Smooth muscle cell (in vitro differentiated cells): ENCODE data around the gene TAF10. TPM values are rescaled to one million over a fixed set of nuclear protein-coding genes. Genes with fewer than 3 reads are reported as not detected.

ENCODE experiments used
- DNase-seq: peaks from one replicate; lab custom pipeline; 2025; ENCODE audit not compliant: unreplicated experiment; lab: John Stamatoyannopoulos, UW
- H2AFZ ChIP-seq: fragments of 200-600 bp; sonication (generic); 2 replicates; pipeline ENCODE4 v1.6.0; 2016; ENCODE audit warnings: antibody characterized with exemption, low read depth, mild to moderate bottlenecking
- H3F3A ChIP-seq: fragments of 200-600 bp; sonication (generic); 2 replicates; pipeline ENCODE4 v1.6.0; 2017; ENCODE audit warnings: antibody characterized with exemption, low read depth
- H3K27ac ChIP-seq: fragments of 200-600 bp; sonication (generic); 2 replicates; pipeline ENCODE4 v1.5.1; 2016; ENCODE audit warnings: low read depth, mild to moderate bottlenecking
- H3K27me3 ChIP-seq: fragments of 200-600 bp; sonication (generic); 2 replicates; pipeline ENCODE4 v1.6.1; 2016; ENCODE audit warnings: low read depth, mild to moderate bottlenecking
- H3K36me3 ChIP-seq: fragments of 200-600 bp; sonication (generic); 2 replicates; pipeline ENCODE4 v1.5.1; 2016; ENCODE audit warnings: low read depth
- H3K4me1 ChIP-seq: fragments of 200-600 bp; sonication (generic); 2 replicates; pipeline ENCODE4 v1.5.1; 2016; ENCODE audit warnings: low read depth
- H3K4me2 ChIP-seq: fragments of 200-600 bp; sonication (generic); 2 replicates; pipeline ENCODE4 v1.6.0; 2016; ENCODE audit warnings: mild to moderate bottlenecking
- H3K4me3 ChIP-seq: fragments of 200-600 bp; sonication (generic); 2 replicates; pipeline ENCODE4 v1.5.1; 2016; ENCODE audit warnings: mild to moderate bottlenecking
- H3K79me2 ChIP-seq: fragments of 200-600 bp; sonication (generic); 2 replicates; pipeline ENCODE4 v1.6.0; 2016; ENCODE audit warnings: low read depth, mild to moderate bottlenecking
- H3K9ac ChIP-seq: fragments of 200-600 bp; sonication (generic); 2 replicates; pipeline ENCODE4 v1.6.0; 2016; ENCODE audit warnings: low read depth
- H3K9me3 ChIP-seq: fragments of 200-600 bp; sonication (generic); replicated peaks from 2 replicates; pipeline ENCODE4 v1.5.1; 2016; ENCODE audit warnings: low read depth
- H4K20me1 ChIP-seq: fragments of 200-600 bp; sonication (generic); 2 replicates; pipeline ENCODE4 v1.6.0; 2016; ENCODE audit warnings: low read depth
- CTCF ChIP-seq: fragments of 200-600 bp; sonication (generic); IDR thresholded peaks from 2 replicates; pipeline ENCODE4 v1.5.1; 2017; ENCODE audit warnings: borderline replicate concordance, mild to moderate bottlenecking, antibody characterized with exemption; ENCODE audit not compliant: insufficient read depth, poor library complexity, severe bottlenecking
- WGBS: methylation state at CpG from one replicate; pipeline ENCODE4 v1.1.7; 2016; ENCODE audit warnings: low lambda C conversion rate; 5-methylcytosine and 5-hydroxymethylcytosine counted together
- polyA plus RNA-seq: library from polyadenylated mRNA; unstranded; fragments of >200 nt; fragmentation: Nextera tagmentation; extraction: Ambion mirVana; gene quantifications from 2 replicates; pipeline ENCODE4 v1.2.1, GENCODE V29; 2016
- total RNA-seq: library from RNA; depleted of rRNA; stranded (reverse); fragments of >200 nt; gene quantifications from 2 replicates; pipeline ENCODE4 v1.2.3, GENCODE V29; 2014

Gene TAF10
- total and polyA plus RNA-seq, 2 experiments from 2014 or later, result 83.3 to 373 TPM

GRCh38 chr11:6596239-6596877 lies 15.7 kb downstream of the TAF10 start:
- H3K79me2 ChIP-seq, result peaks cover 23% of the 10 kb centered on the region
- no peaks in the 10 kb centered on the region for H3K9me3 ChIP-seq
- peaks cover 5% of the 10 kb centered on the region for H3K36me3 ChIP-seq
- TF ChIP-seq CTCF, result no peak
- no peaks in the 10 kb centered on the region for H3F3A ChIP-seq
- 84% methylated on average over 5 of the region's 5 CpGs for WGBS
- H3K4me1 ChIP-seq, result no peaks in the 10 kb centered on the region
- H3K4me3 ChIP-seq, result no peak overlapping the region
- no peak overlapping the region for H3K9ac ChIP-seq
- no peak overlapping the region for H3K4me2 ChIP-seq
- no peak overlapping the region for H3K27ac ChIP-seq
- H4K20me1 ChIP-seq, result peaks cover 6% of the 10 kb centered on the region
- H2AFZ ChIP-seq, result no peak overlapping the region
- no peak for DNase-seq
- H3K27me3 ChIP-seq, result no peaks in the 10 kb centered on the region

- no peaks in the 10 kb centered on the region for H3K27me3 ChIP-seq
- peaks cover 1% of the 10 kb centered on the region for H3K36me3 ChIP-seq
- 85% methylated on average over 3 of the region's 3 CpGs for WGBS
- H3K9ac ChIP-seq, result no peak overlapping the region
- H3K27ac ChIP-seq, result no peak overlapping the region
- DNase-seq, result no peak
- no peak overlapping the region for H2AFZ ChIP-seq
- peaks cover 2% of the 10 kb centered on the region for H4K20me1 ChIP-seq
- no peak overlapping the region for H3K4me3 ChIP-seq
- H3F3A ChIP-seq, result no peaks in the 10 kb centered on the region
- H3K9me3 ChIP-seq, result no peaks in the 10 kb centered on the region
- H3K79me2 ChIP-seq, result peaks cover 8% of the 10 kb centered on the region
- no peak overlapping the region for H3K4me2 ChIP-seq
- H3K4me1 ChIP-seq, result no peaks in the 10 kb centered on the region
- no peak for TF ChIP-seq CTCF
Observed at GRCh38 chr11:6594142-6594768, 17.8 kb downstream of the TAF10 start.

GRCh38 chr11:6588018-6588417 lies 24.0 kb downstream of the TAF10 start:
- H3K9me3 ChIP-seq, result peaks cover 7% of the 10 kb centered on the region
- H3K4me3 ChIP-seq, result no peak overlapping the region
- DNase-seq, result no peak
- H3K27ac ChIP-seq, result no peak overlapping the region
- TF ChIP-seq CTCF, result no peak
- H3K4me1 ChIP-seq, result no peaks in the 10 kb centered on the region
- peaks cover 9% of the 10 kb centered on the region for H3K36me3 ChIP-seq
- H3K4me2 ChIP-seq, result no peak overlapping the region
- no peaks in the 10 kb centered on the region for H3K79me2 ChIP-seq
- no peaks in the 10 kb centered on the region for H3K27me3 ChIP-seq
- no peak overlapping the region for H2AFZ ChIP-seq
- H3K9ac ChIP-seq, result no peak overlapping the region
- no peaks in the 10 kb centered on the region for H3F3A ChIP-seq
- 100% methylated on average over 1 of the region's 1 CpG for WGBS
- no peaks in the 10 kb centered on the region for H4K20me1 ChIP-seq
